ENCODE results near the gene HJV. TPM values are rescaled to one million over a fixed set of nuclear protein-coding genes. Genes with fewer than 3 reads are reported as not detected.
A peak's percentile ranks its signal among the peaks of the same experiment; 100 is the strongest.

Gene HJV
- total and polyA plus RNA-seq, 2 of the 8 experiments (the other 6 are each of a cell fraction or from before 2014, with no cell fraction given): 0.32 to 0.70 TPM

GRCh38 chr1:145995148-145995881 is 26.2 kb downstream of the HJV start:
- Histone ChIP-seq H3K23ac (ENCODE audit: insufficient read length) (no peak overlapping the region), H3K4ac (replicated peaks; ENCODE audit: insufficient read length, low read depth, low read length) (no peak overlapping the region), H3K27me3 (replicated peaks in 1 of 4; ENCODE audit: control insufficient read depth in 3 of 4, extremely low read depth in 1 of 4, insufficient read depth in 3 of 4, low read length in 3 of 4) (no peaks in the 10 kb centered on the region), H3K4me3 (ENCODE audit: extremely low read depth in 1 of 4, insufficient read depth in 2 of 4, low read depth in 3 of 4, low read length in 4 of 4) (peak overlapping the region; percentile 89 to 96 (median 93)), H4K8ac (ENCODE audit: extremely low read depth, insufficient read depth, low read length) (no peak overlapping the region), H3K9me3 (ENCODE audit: insufficient read depth in 2 of 2, low read depth in 1 of 2, low read length in 1 of 2) (no peaks in the 10 kb centered on the region), H3K9ac (replicated peaks in 1 of 4; ENCODE audit: extremely low read depth in 1 of 4, low read depth in 3 of 4, low read length in 3 of 4) (peak overlapping the region; percentile 74 to 95 (median 86)), H2BK120ac (replicated peaks; ENCODE audit: low read depth, low read length) (no peak overlapping the region), H3K27ac (ENCODE audit: low read depth, low read length) (no peak overlapping the region), H2BK15ac (ENCODE audit: low read length) (no peak overlapping the region), H3K4me1 (replicated peaks in 1 of 4; ENCODE audit: control insufficient read depth in 3 of 4, insufficient read depth in 4 of 4, low read length in 3 of 4) (peaks cover 2 to 8% (median 6%) of the 10 kb centered on the region in 4 experiments; a peak in 4 of 7 replicates), H2AFZ (ENCODE audit: low read length) (no peak overlapping the region), H2AK5ac (ENCODE audit: low read depth, low read length) (no peak overlapping the region), H3K18ac (ENCODE audit: extremely low read depth, low read length) (no peak overlapping the region; the same call in 1 of the 2 replicates), H2BK5ac (ENCODE audit: low read depth, low read length) (no peak overlapping the region; the same call in 1 of the 2 replicates), H4K91ac (replicated peaks; ENCODE audit: insufficient read length, low read length) (no peak overlapping the region), H3K36me3 (ENCODE audit: control insufficient read depth in 2 of 4, insufficient read depth in 4 of 4, low read length in 3 of 4) (peaks cover 17 to 35% (median 25%) of the 10 kb centered on the region in 4 experiments), H2BK20ac (ENCODE audit: low read length) (no peak overlapping the region), H4K5ac (ENCODE audit: insufficient read length, low read depth, low read length) (no peak overlapping the region), H3K79me2 (ENCODE audit: control insufficient read depth in 1 of 2, insufficient read depth in 2 of 2, low read length in 2 of 2) (peaks cover 4 to 27% of the 10 kb centered on the region in 2 experiments; a peak in 3 of 4 replicates), H2BK12ac (ENCODE audit: low read depth, low read length) (no peak overlapping the region; the same call in 1 of the 2 replicates), H3K79me1 (ENCODE audit: low read depth, low read length) (peaks cover 6% of the 10 kb centered on the region; the same call in 1 of the 2 replicates), H3K23me2 (ENCODE audit: low read depth, low read length) (peaks cover 9% of the 10 kb centered on the region), H3K56ac (replicated peaks; ENCODE audit: insufficient read length, low read depth, low read length) (no peak overlapping the region), H4K20me1 (replicated peaks in 1 of 2; ENCODE audit: control insufficient read depth in 1 of 2, insufficient read depth in 2 of 2, low read length in 2 of 2) (peaks cover 0 to 2% of the 10 kb centered on the region in 2 experiments), H3K14ac (ENCODE audit: insufficient read length) (no peak overlapping the region), H3K4me2 (ENCODE audit: insufficient read depth in 1 of 2, low read depth in 2 of 2, low read length in 2 of 2) (peak overlapping the region; percentile 83 to 96)
- FAIRE-seq (no peak), DNase-seq (ENCODE audit: low read depth in 1 of 2, low spot score in 2 of 2) (no peak)
- ChIA-PET POLR2A (ENCODE audit: partially characterized antibody) (interaction anchor here (1.1 to 13.4 kb wide), 9 partner anchors 13 to 137 kb away, joined by 3 to 218 read pairs (median 5); partner anchors contain the start of genes ANKRD34A, LIX1L, PIAS3 and POLR3GL), CTCF (ENCODE audit: partially characterized antibody) (interaction anchor here (0.5 to 12.6 kb wide), 3 partner anchors 13 to 30 kb away, joined by 3 to 93 read pairs (median 7); no protein-coding TSS in a partner anchor)
- TF ChIP-seq TAF7 (optimal IDR thresholded peaks at IDR 0.05; ENCODE audit: borderline replicate concordance, low read depth, low read length) (peak; percentile 30), CREB1 (IDR thresholded peaks at IDR 0.05) (no peak), POLR2A (IDR thresholded peaks at IDR 0.05; ENCODE audit: control extremely low read depth in 1 of 2, low read depth in 2 of 2, low read length in 2 of 2) (no peak), RBBP5 (IDR thresholded peaks at IDR 0.05; ENCODE audit: borderline replicate concordance, low read depth, low read length) (no peak)
- 60% methylated on average over 8 of the region's 8 CpGs; no CpG with 5 or more reads in 1 of the 2 experiments for WGBS, 2 experiments (ENCODE audit: extremely low coverage in 1 of 2, insufficient coverage in 1 of 2, insufficient read length in 1 of 2, insufficient replicate concordance in 2 of 2, low coverage in 1 of 2, low lambda C conversion rate in 2 of 2, missing lambda C conversion rate in 1 of 2)
